Nephron progenitor cell (in vitro differentiated cells): ENCODE measurements around the gene GXYLT2.
"Not testable (repeated sequence)": the region's sequence is repeated elsewhere in the genome, so short reads cannot be mapped to it uniquely, and the experiment has no call there.

Source experiments
- DNase-seq: peaks from one replicate; pipeline ENCODE4 v3.0.0; 2021
- H3K27ac Mint-ChIP-seq: 2 replicates; pipeline ENCODE4 v1.8.0; 2021; ENCODE audit warnings: mild to moderate bottlenecking, moderate library complexity, mixed read lengths
- H3K27me3 Mint-ChIP-seq: 2 replicates; pipeline ENCODE4 v1.8.0; 2021; ENCODE audit warnings: mild to moderate bottlenecking, low read depth, mixed read lengths; ENCODE audit not compliant: poor library complexity
- H3K36me3 Mint-ChIP-seq: 2 replicates; pipeline ENCODE4 v1.8.0; 2021; ENCODE audit warnings: low read depth, mixed read lengths
- H3K4me1 Mint-ChIP-seq: 2 replicates; pipeline ENCODE4 v1.8.0; 2021; ENCODE audit warnings: mixed read lengths
- H3K4me3 Mint-ChIP-seq: 2 replicates; pipeline ENCODE4 v1.8.0; 2021; ENCODE audit warnings: mild to moderate bottlenecking, moderate library complexity, mixed read lengths
- H3K9me3 Mint-ChIP-seq: 2 replicates; pipeline ENCODE4 v1.8.0; 2021; ENCODE audit warnings: mild to moderate bottlenecking, moderate library complexity, mixed read lengths
- TF ChIP-seq, protein P1 (sequence below): fragments of 200-600 bp; sonication (generic); IDR thresholded peaks from 2 replicates; pipeline ENCODE4 v1.5.0; 2021; ENCODE audit warnings: antibody characterized with exemption

The GXYLT2 gene

DNA sequence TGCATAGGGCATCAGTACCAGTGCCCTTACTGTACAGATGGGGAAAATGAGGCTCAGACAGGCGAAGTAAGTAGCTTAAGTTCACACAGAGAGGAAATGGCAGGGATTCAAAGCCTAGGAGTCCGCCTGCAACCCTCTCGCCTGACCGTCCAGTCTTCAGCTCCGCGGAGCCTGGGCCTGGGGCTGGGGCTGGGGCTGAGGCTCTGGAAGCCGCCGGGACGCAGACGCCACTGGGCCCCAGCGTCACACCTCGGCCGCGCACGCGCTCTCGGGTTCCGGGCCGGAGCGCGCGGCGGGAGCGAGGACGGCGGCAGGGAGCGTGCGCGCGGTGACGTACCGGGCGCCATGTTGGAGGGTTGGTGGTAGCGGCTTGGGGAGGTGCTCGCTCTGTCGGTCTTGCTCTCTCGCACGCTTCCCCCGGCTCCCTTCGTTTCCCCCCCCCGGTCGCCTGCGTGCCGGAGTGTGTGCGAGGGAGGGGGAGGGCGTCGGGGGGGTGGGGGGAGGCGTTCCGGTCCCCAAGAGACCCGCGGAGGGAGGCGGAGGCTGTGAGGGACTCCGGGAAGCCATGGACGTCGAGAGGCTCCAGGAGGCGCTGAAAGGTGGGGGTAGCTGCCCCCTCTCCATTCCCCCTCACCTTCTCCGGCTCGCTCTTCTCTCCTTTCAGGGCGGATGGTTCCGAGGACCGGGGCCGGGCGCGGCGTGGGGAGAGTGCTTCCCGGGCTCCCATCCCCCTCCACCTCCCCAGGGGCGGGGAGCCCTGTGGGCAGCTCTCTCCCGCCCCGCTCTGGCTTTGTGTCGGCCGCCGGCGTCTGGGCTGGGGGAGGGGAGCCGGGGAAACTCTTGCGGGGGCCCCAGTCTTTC lies 108.9 kb downstream of the GXYLT2 start, which contains the start of gene PPP4R2:
PPP4R2 (plus strand) TSS at position 339 of the 861 bp plus-strand sequence; CDS start at position 566, 227 bp downstream.
- peaks cover 38% of the 10 kb centered on the region for H3K4me1 Mint-ChIP-seq
- H3K36me3 Mint-ChIP-seq, result peaks cover 31% of the 10 kb centered on the region
- DNase-seq, result peak; percentile 90
- peak within 1 kb of the TSS; percentile 82 for H3K27ac Mint-ChIP-seq
- H3K4me3 Mint-ChIP-seq, result peak within 1 kb of the TSS; percentile 91
- no peaks in the 10 kb centered on the region for H3K9me3 Mint-ChIP-seq
- TF ChIP-seq, protein P1, sequence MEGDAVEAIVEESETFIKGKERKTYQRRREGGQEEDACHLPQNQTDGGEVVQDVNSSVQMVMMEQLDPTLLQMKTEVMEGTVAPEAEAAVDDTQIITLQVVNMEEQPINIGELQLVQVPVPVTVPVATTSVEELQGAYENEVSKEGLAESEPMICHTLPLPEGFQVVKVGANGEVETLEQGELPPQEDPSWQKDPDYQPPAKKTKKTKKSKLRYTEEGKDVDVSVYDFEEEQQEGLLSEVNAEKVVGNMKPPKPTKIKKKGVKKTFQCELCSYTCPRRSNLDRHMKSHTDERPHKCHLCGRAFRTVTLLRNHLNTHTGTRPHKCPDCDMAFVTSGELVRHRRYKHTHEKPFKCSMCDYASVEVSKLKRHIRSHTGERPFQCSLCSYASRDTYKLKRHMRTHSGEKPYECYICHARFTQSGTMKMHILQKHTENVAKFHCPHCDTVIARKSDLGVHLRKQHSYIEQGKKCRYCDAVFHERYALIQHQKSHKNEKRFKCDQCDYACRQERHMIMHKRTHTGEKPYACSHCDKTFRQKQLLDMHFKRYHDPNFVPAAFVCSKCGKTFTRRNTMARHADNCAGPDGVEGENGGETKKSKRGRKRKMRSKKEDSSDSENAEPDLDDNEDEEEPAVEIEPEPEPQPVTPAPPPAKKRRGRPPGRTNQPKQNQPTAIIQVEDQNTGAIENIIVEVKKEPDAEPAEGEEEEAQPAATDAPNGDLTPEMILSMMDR, result no peak
- peaks cover 8% of the 10 kb centered on the region for H3K27me3 Mint-ChIP-seq

DNA sequence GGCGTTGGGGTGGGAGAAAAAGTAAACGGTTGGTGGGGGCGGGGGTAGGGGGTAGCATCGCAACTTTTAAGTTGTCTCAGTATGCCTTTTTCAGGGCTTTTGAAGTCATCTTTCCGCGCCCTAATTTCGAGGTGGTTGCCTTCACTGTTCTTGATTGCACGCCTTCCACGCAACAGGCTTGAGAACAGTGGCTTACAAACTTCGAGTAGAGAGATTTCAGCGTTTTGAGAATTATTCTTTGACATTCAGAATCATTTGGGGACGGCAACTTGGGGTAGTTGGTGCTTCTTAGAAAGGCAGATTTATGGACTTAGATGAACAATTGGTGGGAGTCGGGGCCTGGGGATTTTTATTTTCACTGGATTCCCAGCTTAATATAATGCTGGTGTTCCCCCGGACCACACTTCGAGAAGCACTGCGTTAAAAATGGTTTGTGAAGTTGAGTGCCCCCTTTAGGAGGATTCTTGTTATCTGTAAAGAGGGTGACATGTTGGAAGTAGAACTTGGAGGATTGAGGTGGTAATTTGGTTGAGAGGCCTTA lies 109.6 kb downstream of the GXYLT2 start:
- Mint-ChIP-seq H3K27ac (peak overlapping the region; percentile 82), H3K4me3 (peak overlapping the region; percentile 91), H3K36me3 (peaks cover 38% of the 10 kb centered on the region), H3K27me3 (peaks cover 4% of the 10 kb centered on the region), H3K4me1 (peaks cover 45% of the 10 kb centered on the region), H3K9me3 (no peaks in the 10 kb centered on the region)
- peak; percentile 18 for DNase-seq
- TF ChIP-seq, protein P1, result peak; percentile 43

DNA sequence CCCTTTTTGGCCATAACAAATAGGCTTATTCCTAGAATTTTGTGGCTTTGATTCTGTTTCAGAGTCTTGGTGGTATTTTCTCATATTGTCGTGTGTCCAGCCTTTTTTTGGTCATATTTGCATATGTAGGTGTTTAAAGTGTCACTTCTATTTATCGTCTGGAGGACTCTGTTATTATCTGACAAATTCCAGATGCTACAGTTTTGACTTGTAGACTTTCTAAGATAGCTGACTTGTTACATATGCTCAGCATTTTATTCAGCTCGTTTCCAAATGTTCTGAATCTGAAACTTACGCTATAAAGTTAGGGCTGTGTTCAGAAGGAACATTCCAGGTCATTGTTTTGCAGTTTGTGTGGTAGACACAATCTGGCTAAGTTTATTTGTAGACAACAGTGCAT lies 110.6 kb downstream of the GXYLT2 start:
- no peak for DNase-seq
- TF ChIP-seq, protein P1, result no peak
- Mint-ChIP-seq H3K9me3 (no peaks in the 10 kb centered on the region), H3K27ac (no peak overlapping the region), H3K4me1 (peaks cover 50% of the 10 kb centered on the region), H3K27me3 (peaks cover 4% of the 10 kb centered on the region), H3K36me3 (peaks cover 45% of the 10 kb centered on the region), H3K4me3 (peak overlapping the region; percentile 91)

DNA sequence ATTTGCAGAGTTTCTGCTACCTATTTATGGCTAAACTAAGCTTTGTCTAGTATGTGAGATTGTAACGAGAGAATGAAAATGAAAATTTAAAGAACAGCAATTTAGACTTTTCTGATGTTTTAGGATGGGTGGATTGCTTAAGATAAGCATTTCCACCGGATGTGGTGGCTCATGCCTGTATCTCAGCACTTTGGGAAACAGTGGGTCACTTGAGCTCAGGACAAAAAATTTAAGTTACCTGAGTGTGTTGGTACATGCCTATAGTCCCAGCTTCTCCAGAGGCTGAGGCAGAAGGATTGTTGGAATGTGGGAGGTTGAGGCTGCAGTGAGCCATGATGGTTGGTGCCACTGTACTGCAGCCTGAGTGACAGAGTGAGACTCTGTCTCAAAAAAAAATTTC lies 112.1 kb downstream of the GXYLT2 start:
- Mint-ChIP-seq H3K27me3 (peaks cover 4% of the 10 kb centered on the region), H3K27ac (no peak overlapping the region), H3K9me3 (no peaks in the 10 kb centered on the region), H3K36me3 (peaks cover 60% of the 10 kb centered on the region), H3K4me3 (peak overlapping the region; percentile 91), H3K4me1 (peaks cover 50% of the 10 kb centered on the region)
- TF ChIP-seq, protein P1, result no peak
- no peak for DNase-seq

DNA sequence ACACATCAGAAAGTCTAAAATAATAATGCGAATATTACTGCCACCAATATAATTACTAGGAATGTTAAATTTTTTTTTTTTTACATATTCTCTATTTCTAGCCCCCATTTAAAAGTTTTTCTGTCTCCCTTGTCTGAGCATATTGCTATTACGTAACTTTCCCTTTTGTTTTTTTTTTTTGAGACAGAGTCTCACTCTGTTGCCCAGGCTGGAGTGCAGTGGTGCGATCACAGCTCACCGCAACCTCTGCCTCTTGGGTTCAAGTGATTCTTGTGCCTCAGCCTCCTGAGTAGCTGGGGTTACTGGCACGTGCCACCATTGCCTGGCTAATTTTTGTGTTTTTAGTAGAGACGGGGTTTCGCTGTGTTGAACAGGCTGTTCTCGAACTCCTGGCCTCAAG lies 115.2 kb downstream of the GXYLT2 start:
- H3K27ac Mint-ChIP-seq, result peak overlapping the region; percentile 81
- peaks cover 83% of the 10 kb centered on the region for H3K36me3 Mint-ChIP-seq
- H3K27me3 Mint-ChIP-seq, result not testable (repeated sequence)

DNA sequence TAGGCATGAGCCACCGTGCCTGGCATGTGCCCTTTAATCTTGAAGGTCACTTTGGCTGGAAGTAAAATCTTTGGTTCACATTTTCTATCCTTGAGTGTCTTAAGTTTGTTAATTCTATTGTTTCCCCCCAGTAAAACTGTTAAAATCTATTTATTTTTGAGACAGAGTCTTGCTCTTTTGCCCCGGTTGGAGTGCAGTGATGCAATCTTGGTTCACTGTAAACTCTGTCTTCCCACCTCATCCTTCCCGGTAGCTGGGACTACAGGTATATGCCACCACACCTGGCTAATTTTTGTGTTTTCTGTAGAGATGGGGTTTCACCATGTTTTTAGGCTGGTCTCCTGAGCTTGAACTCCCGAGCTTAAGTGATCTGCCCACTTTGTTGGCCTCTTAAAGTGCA lies 116.5 kb downstream of the GXYLT2 start:
- TF ChIP-seq, protein P1, result no peak
- H3K27me3 Mint-ChIP-seq, result no peaks in the 10 kb centered on the region
- peaks cover 10% of the 10 kb centered on the region for H3K9me3 Mint-ChIP-seq
- H3K4me3 Mint-ChIP-seq, result no peak overlapping the region
- peak overlapping the region; percentile 39 for H3K27ac Mint-ChIP-seq
- no peak for DNase-seq
- peaks cover 45% of the 10 kb centered on the region for H3K4me1 Mint-ChIP-seq
- H3K36me3 Mint-ChIP-seq, result peaks cover 89% of the 10 kb centered on the region

More for the DNA sequence above, 115.2 kb downstream of the GXYLT2 start:
- peaks cover 44% of the 10 kb centered on the region for H3K4me1 Mint-ChIP-seq
- H3K9me3 Mint-ChIP-seq, DNase-seq, H3K4me3 Mint-ChIP-seq: not testable (repeated sequence)
